ENCODE measurements around the gene CLTRN.

DNA sequence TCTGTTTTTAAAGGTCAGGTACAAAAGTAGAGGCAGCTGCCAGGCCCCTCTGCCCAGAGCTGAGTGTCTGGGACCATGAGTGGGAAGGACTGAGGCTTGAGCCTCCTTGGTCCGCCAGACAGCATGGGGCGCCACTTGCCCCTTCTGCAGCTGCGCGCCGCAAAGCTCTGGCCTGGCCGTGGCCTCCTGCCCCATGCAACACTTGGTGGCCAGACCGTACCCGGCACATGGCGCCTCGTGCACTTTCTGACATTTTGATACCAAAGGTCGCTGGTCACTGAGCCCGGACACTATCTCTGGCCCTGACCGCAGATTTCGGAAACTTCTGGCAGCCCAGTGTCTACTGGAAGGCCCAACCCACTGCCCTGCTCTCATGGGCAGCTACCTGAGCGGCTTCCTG, 18.6 kb downstream of the CLTRN start:
- TF ChIP-seq, protein P1, sequence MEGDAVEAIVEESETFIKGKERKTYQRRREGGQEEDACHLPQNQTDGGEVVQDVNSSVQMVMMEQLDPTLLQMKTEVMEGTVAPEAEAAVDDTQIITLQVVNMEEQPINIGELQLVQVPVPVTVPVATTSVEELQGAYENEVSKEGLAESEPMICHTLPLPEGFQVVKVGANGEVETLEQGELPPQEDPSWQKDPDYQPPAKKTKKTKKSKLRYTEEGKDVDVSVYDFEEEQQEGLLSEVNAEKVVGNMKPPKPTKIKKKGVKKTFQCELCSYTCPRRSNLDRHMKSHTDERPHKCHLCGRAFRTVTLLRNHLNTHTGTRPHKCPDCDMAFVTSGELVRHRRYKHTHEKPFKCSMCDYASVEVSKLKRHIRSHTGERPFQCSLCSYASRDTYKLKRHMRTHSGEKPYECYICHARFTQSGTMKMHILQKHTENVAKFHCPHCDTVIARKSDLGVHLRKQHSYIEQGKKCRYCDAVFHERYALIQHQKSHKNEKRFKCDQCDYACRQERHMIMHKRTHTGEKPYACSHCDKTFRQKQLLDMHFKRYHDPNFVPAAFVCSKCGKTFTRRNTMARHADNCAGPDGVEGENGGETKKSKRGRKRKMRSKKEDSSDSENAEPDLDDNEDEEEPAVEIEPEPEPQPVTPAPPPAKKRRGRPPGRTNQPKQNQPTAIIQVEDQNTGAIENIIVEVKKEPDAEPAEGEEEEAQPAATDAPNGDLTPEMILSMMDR (conservative IDR thresholded peaks at IDR 0.05; ENCODE audit: low read length), result no peak
- no peak for TF ChIP-seq EZH2phosphoT487 (IDR thresholded peaks at IDR 0.05; ENCODE audit: borderline replicate concordance)
